ENCODE measurements around the gene RFX3. TPM values are rescaled to one million over a fixed set of nuclear protein-coding genes. Genes with fewer than 3 reads are reported as not detected.

The RFX3 gene
- total RNA-seq (2.8 and 3.1 TPM in 2 replicates), polyA plus RNA-seq (2.2 and 2.8 TPM in 2 replicates), polyA minus RNA-seq (ENCODE audit: low replicate concordance) (8.1 and 30.6 TPM in 2 replicates)
- polyA plus RNA-seq (2012), result 1.1 and 1.5 TPM in 2 replicates

- Histone ChIP-seq H3K79me2 (ENCODE audit: control insufficient read depth, insufficient read depth, low read length) (peaks cover 13% of the 10 kb centered on the region), H3K4me2 (ENCODE audit: extremely low read depth, insufficient read depth, low read length) (peak within 1 kb of the TSS; percentile 95), H3K27me3 (ENCODE audit: control insufficient read depth, insufficient read depth, low read length) (no peaks in the 10 kb centered on the region)
Measured at GRCh38 chr9:3525836-3526164, at the start of gene RFX3. Gene RFX3 (minus strand): TSS chr9:3526001. CDS start chr9:3395588, 130,413 bp downstream.

GRCh38 chr9:3571500-3571899 lies 45.7 kb upstream of the RFX3 start:
- Histone ChIP-seq H3K79me2 (ENCODE audit: control insufficient read depth, insufficient read depth, low read length) (no peaks in the 10 kb centered on the region), H4K20me1 (ENCODE audit: control insufficient read depth, extremely low read depth, insufficient read depth, low read length) (no peaks in the 10 kb centered on the region), H3K4me2 (ENCODE audit: extremely low read depth, insufficient read depth, low read length) (no peak overlapping the region), H3K36me3 (ENCODE audit: control insufficient read depth, insufficient read depth, low read length) (no peaks in the 10 kb centered on the region), H3K4me3 (replicated peaks in 1 of 4; ENCODE audit: control extremely low read depth in 1 of 4, insufficient read depth in 1 of 4, low read depth in 3 of 4, low read length in 4 of 4) (no peak overlapping the region), H3K4me1 (ENCODE audit: control insufficient read depth, extremely low read depth, insufficient read depth, low read length) (no peaks in the 10 kb centered on the region), H3K9me3 (ENCODE audit: control insufficient read depth, insufficient read depth, low read depth, low read length) (no peaks in the 10 kb centered on the region), H3K27me3 (ENCODE audit: control insufficient read depth, insufficient read depth, low read length) (no peaks in the 10 kb centered on the region), H2AFZ (ENCODE audit: low read length) (no peak overlapping the region), H3K27ac (ENCODE audit: insufficient read depth, low read length) (no peak overlapping the region), H3K9ac (ENCODE audit: insufficient read depth, low read length) (no peak overlapping the region)
- no peak for TF ChIP-seq EZH2 (IDR thresholded peaks at IDR 0.05; ENCODE audit: low read length, missing control alignments)
- no peak for TF ChIP-seq CTCF (conservative IDR thresholded peaks at IDR 0.05 in 1 of 2, IDR thresholded peaks at IDR 0.05 in 1 of 2; ENCODE audit: low read depth in 1 of 2, low read length in 2 of 2)
- DNase-seq (ENCODE audit: low read depth in 2 of 2), result no peak

More at GRCh38 chr9:3525836-3526164, at the start of gene RFX3:
- TF ChIP-seq CTCF (conservative IDR thresholded peaks at IDR 0.05 in 1 of 2, IDR thresholded peaks at IDR 0.05 in 1 of 2; ENCODE audit: low read depth in 1 of 2, low read length in 2 of 2) (no peak), EZH2 (IDR thresholded peaks at IDR 0.05; ENCODE audit: low read length, missing control alignments) (no peak)
- Histone ChIP-seq H3K9me3 (ENCODE audit: control insufficient read depth, insufficient read depth, low read depth, low read length) (no peaks in the 10 kb centered on the region), H3K27ac (ENCODE audit: insufficient read depth, low read length) (peak within 1 kb of the TSS; percentile 100), H3K4me1 (ENCODE audit: control insufficient read depth, extremely low read depth, insufficient read depth, low read length) (no peaks in the 10 kb centered on the region), H2AFZ (ENCODE audit: low read length) (peak within 1 kb of the TSS; percentile 85), H4K20me1 (ENCODE audit: control insufficient read depth, extremely low read depth, insufficient read depth, low read length) (no peaks in the 10 kb centered on the region), H3K36me3 (ENCODE audit: control insufficient read depth, insufficient read depth, low read length) (no peaks in the 10 kb centered on the region), H3K4me3 (replicated peaks in 1 of 4; ENCODE audit: control extremely low read depth in 1 of 4, insufficient read depth in 1 of 4, low read depth in 3 of 4, low read length in 4 of 4) (peak within 1 kb of the TSS; percentile 84 to 95 (median 90)), H3K9ac (ENCODE audit: insufficient read depth, low read length) (peak within 1 kb of the TSS; percentile 100)
- DNase-seq (ENCODE audit: low read depth in 2 of 2), result peak; percentile 97 to 98

- H3K4me1 ChIP-seq (ENCODE audit: control insufficient read depth, extremely low read depth, insufficient read depth, low read length), result no peaks in the 10 kb centered on the region
- H3K27me3 ChIP-seq (ENCODE audit: control insufficient read depth, insufficient read depth, low read length), result no peaks in the 10 kb centered on the region
- no peaks in the 10 kb centered on the region for H4K20me1 ChIP-seq (ENCODE audit: control insufficient read depth, extremely low read depth, insufficient read depth, low read length)
- no peak overlapping the region for H2AFZ ChIP-seq (ENCODE audit: low read length)
- TF ChIP-seq EZH2 (IDR thresholded peaks at IDR 0.05; ENCODE audit: low read length, missing control alignments) (no peak), CTCF (conservative IDR thresholded peaks at IDR 0.05 in 1 of 2, IDR thresholded peaks at IDR 0.05 in 1 of 2; ENCODE audit: low read depth in 1 of 2, low read length in 2 of 2) (no peak)
- H3K36me3 ChIP-seq (ENCODE audit: control insufficient read depth, insufficient read depth, low read length), result no peaks in the 10 kb centered on the region
- no peak overlapping the region for H3K4me2 ChIP-seq (ENCODE audit: extremely low read depth, insufficient read depth, low read length)
- no peaks in the 10 kb centered on the region for H3K79me2 ChIP-seq (ENCODE audit: control insufficient read depth, insufficient read depth, low read length)
- H3K9me3 ChIP-seq (ENCODE audit: control insufficient read depth, insufficient read depth, low read depth, low read length), result no peaks in the 10 kb centered on the region
- no peak overlapping the region for H3K27ac ChIP-seq (ENCODE audit: insufficient read depth, low read length)
- DNase-seq (ENCODE audit: low read depth in 2 of 2), result no peak
- no peak overlapping the region for H3K4me3 ChIP-seq (replicated peaks in 1 of 4; ENCODE audit: control extremely low read depth in 1 of 4, insufficient read depth in 1 of 4, low read depth in 3 of 4, low read length in 4 of 4)
- no peak overlapping the region for H3K9ac ChIP-seq (ENCODE audit: insufficient read depth, low read length)
Measured at GRCh38 chr9:3569529-3569928, 43.7 kb upstream of the RFX3 start.
